Right kidney (tissue), 9 donors: ENCODE measurements around the gene RBM20.
"Not testable (repeated sequence)": the region's sequence is repeated elsewhere in the genome, so short reads cannot be mapped to it uniquely, and the experiment has no call there.

Source experiments
- DNase-seq: peaks from one replicate; pipeline ENCODE4 v3.0.0-alpha.2; 2016
- long read RNA-seq, 8 donors: transcript quantifications; one replicate each; lab custom pipeline, GENCODE V29; 2026

Gene RBM20
- long read RNA-seq, donor 1, full-length matches to known transcripts = 1 of 1 reads
- long read RNA-seq, donor 1, partial matches to known transcripts = 0 of 1 reads
- long read RNA-seq, donor 1, other reads (novel, unspliced or antisense) = 0 of 1 reads
- long read RNA-seq, donor 2 = 0 reads
- long read RNA-seq, donor 3 = 0 reads
- long read RNA-seq, donor 4 = 0 reads
- long read RNA-seq, donor 5, full-length matches to known transcripts = 1 of 1 reads
- long read RNA-seq, donor 5, partial matches to known transcripts = 0 of 1 reads
- long read RNA-seq, donor 5, other reads (novel, unspliced or antisense) = 0 of 1 reads
- long read RNA-seq, donor 6 = 0 reads
- long read RNA-seq, donor 7, partial matches to known transcripts = 0 of 1 reads
- long read RNA-seq, donor 7, other reads (novel, unspliced or antisense) = 0 of 1 reads
- long read RNA-seq, donor 8 = 0 reads

- DNase-seq = peak; percentile 87
Measured at GRCh38 chr10:110643653-110644597, at the start of gene RBM20. Gene RBM20 (plus strand): TSS chr10:110644336. CDS start chr10:110644455, 119 bp downstream.

GRCh38 chr10:110597476-110597875 is 46.7 kb upstream of the RBM20 start:
- no peak for DNase-seq

- no peak for DNase-seq
Measured at GRCh38 chr10:110600487-110601101, 43.5 kb upstream of the RBM20 start.

GRCh38 chr10:110601581-110601980 is 42.6 kb upstream of the RBM20 start:
- DNase-seq = no peak

GRCh38 chr10:110608087-110608486 is 36.0 kb upstream of the RBM20 start:
- no peak for DNase-seq

- DNase-seq = no peak
Measured at GRCh38 chr10:110609605-110610004, 34.5 kb upstream of the RBM20 start.

GRCh38 chr10:110610308-110610774 is 33.8 kb upstream of the RBM20 start:
- peak; percentile 39 for DNase-seq

- not testable (repeated sequence) for DNase-seq
Measured at GRCh38 chr10:110610781-110611180, 33.4 kb upstream of the RBM20 start.

- DNase-seq = no peak
Measured at GRCh38 chr10:110612087-110612486, 32.0 kb upstream of the RBM20 start.

- no peak for DNase-seq
Measured at GRCh38 chr10:110612629-110613028, 31.5 kb upstream of the RBM20 start.

GRCh38 chr10:110613341-110613995 is 30.7 kb upstream of the RBM20 start:
- no peak for DNase-seq

GRCh38 chr10:110613996-110614495 is 30.1 kb upstream of the RBM20 start:
- DNase-seq = no peak

- DNase-seq = no peak
Measured at GRCh38 chr10:110615057-110615747, 28.9 kb upstream of the RBM20 start.

GRCh38 chr10:110616493-110617033 is 27.6 kb upstream of the RBM20 start:
- no peak for DNase-seq

GRCh38 chr10:110617425-110618229 is 26.5 kb upstream of the RBM20 start:
- no peak for DNase-seq

GRCh38 chr10:110618230-110618610 is 25.9 kb upstream of the RBM20 start:
- DNase-seq = no peak

GRCh38 chr10:110619514-110620397 is 24.4 kb upstream of the RBM20 start:
- DNase-seq = no peak

GRCh38 chr10:110620398-110620719 is 23.8 kb upstream of the RBM20 start:
- DNase-seq = no peak

GRCh38 chr10:110623316-110623715 is 20.8 kb upstream of the RBM20 start:
- not testable (repeated sequence) for DNase-seq
